ENCODE results near the gene SERPINA1.

The SERPINA1 gene

DNA sequence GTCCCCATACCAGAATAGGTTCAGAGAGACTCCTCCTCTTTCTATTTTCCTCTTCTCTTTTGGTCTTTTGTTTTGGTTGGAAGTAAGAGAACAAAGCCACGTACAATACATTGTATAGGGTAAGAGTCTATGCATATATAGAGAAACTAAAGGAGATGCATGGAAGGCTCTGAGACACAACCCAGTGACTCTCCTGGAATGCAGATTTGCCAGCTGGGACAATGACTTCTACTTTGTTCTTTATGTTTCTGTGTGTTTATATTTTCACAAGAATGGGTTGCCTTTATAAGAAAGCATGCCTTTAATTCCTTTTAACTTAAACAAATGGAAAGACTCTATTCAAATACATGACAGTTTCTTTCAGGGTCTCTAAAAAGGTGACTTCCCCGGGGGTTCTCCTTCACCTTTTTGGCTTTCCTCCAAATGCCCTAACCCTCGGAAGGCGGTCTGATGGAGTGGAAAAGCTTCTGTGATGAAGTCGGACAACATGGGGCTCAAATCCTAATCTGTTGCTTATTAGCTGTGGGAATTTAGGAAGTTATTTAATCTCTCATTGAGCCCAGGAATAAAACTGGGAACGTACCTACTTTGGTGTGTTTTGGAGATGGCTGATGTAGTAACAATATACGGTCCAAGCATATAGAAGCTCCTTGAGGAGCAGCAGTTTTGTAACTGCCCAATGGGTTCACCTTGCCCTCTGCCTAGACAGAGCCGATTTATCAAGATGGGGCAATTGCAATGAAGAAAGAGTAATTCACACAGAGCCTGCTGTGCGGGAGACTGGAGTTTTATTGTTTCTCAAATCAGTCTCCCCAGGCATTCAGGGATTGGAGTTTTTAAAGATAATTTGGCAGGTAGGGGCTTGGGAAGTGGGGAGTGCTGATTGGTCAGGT is 9.1 kb upstream of the SERPINA1 start:
- no peak for DNase-seq (ENCODE audit: low read depth)

DNA sequence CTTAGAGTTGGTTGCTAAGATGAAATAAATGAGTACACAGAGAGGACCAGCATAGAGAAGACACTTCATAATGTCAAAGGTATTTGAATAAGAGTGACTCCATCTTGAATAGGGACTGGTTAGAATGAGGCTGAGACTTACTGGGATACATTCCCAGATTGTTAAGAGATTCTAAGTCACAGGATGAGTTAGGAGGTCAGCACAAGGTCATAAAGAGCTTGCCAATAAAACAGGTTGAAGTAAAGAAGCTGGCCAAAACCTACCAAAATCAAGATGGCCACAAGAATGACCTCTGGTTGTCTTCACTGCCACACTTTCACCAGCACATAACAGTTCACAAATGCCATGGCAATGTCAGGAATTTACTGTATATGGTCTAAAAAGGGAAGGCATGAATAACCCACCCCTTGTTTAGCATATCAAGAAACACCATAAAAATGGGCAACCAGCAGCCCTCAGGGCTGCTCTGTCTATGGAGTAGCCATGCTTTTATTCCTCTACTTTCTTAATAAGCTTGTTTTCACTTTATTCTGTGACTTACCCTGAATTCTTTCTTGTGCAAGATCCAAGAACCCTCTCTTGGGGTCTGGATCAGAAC is 8.3 kb upstream of the SERPINA1 start:
- no peak for DNase-seq (ENCODE audit: low read depth)

- no peak for DNase-seq (ENCODE audit: low read depth)
These were observed 7.6 kb upstream of the SERPINA1 start for GRCh38 chr14:94395888-94396574.

DNA sequence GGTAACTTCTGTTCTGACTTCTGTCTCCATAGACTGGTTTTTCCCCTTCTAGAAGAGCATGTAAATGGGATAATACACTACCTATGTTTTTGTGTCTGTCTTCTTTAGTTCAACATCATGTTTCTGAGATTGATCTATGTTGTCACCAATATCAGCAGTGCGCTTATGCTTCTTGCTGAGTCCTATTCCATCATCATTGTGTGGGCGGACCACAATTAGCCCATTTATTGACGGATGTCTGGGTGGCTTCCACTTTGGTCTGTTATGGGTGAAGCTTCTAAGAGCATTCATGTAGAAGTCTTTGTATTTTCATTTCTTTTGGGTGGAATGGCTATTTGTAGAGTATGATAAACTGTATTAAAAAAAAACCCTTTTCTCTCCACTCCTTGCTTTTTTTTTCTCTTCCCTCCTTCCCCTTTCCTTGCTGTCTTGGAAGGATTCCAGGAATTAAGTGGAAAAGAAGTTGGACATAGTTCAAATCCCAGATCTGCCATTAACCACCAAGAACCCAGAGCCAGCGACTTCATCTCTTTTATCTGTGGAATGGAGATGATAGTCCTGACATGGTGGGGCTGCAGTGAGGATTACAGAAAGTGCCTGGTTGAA is 7.0 kb upstream of the SERPINA1 start:
- no peak for DNase-seq (ENCODE audit: low read depth)

- no peak for DNase-seq (ENCODE audit: low read depth)
These were observed 6.3 kb upstream of the SERPINA1 start for GRCh38 chr14:94394581-94395207.

GRCh38 chr14:94394025-94394493 is 5.7 kb upstream of the SERPINA1 start:
- DNase-seq (ENCODE audit: low read depth): no peak

DNA sequence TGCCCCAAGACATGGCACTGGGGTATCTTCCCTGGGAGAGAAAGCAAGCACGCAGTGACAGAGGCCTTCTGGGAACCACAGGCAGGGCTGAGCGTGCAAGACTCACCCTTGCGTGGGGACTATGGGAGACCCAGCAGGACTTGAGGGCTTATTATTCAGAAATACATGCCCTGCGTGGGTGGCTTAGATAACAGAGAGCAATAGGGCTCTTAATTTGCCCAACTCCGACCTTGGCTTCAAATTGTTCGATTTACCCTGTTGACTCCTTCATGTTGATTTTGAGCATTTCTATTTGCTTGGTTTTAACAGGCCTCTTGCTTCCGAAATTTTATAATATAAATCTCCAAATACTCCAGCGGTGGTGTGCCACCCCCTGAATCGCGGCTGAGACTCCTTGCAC is 5.1 kb upstream of the SERPINA1 start:
- no peak for DNase-seq (ENCODE audit: low read depth)

DNA sequence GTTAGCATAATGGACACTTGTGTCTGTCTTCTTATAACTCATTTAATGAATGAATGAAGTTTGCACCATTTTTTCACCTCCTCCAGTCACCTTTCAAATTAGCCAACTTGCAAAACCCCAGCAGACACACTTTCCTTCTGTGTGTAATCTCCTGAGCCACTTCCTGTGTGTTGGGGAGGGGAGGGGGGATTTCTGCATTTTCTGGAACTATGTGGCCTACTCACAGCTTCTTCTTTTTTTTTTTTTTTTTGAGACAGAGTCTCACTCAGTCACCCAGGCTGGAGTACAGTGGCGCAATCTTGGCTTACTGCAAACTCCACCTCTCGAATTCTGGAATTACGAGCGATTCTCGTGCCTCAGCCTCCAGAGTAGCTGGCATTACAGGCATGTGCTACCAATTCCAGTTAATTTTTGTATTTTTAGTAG is 4.1 kb upstream of the SERPINA1 start:
- no peak for DNase-seq (ENCODE audit: low read depth)

GRCh38 chr14:94391281-94391975 is 3.0 kb upstream of the SERPINA1 start:
- no peak for DNase-seq (ENCODE audit: low read depth)

GRCh38 chr14:94390372-94391086 is 2.1 kb upstream of the SERPINA1 start:
- no peak for DNase-seq (ENCODE audit: low read depth)

GRCh38 chr14:94389731-94390371 is 1.4 kb upstream of the SERPINA1 start:
- no peak for DNase-seq (ENCODE audit: low read depth)

GRCh38 chr14:94389104-94389469 is 685 bp upstream of the SERPINA1 start:
- DNase-seq (ENCODE audit: low read depth): no peak

- DNase-seq (ENCODE audit: low read depth): no peak
These were observed 397 bp downstream of the SERPINA1 start for GRCh38 chr14:94388027-94388383.

GRCh38 chr14:94387051-94388026 is 1.1 kb downstream of the SERPINA1 start:
- DNase-seq (ENCODE audit: low read depth): no peak

DNA sequence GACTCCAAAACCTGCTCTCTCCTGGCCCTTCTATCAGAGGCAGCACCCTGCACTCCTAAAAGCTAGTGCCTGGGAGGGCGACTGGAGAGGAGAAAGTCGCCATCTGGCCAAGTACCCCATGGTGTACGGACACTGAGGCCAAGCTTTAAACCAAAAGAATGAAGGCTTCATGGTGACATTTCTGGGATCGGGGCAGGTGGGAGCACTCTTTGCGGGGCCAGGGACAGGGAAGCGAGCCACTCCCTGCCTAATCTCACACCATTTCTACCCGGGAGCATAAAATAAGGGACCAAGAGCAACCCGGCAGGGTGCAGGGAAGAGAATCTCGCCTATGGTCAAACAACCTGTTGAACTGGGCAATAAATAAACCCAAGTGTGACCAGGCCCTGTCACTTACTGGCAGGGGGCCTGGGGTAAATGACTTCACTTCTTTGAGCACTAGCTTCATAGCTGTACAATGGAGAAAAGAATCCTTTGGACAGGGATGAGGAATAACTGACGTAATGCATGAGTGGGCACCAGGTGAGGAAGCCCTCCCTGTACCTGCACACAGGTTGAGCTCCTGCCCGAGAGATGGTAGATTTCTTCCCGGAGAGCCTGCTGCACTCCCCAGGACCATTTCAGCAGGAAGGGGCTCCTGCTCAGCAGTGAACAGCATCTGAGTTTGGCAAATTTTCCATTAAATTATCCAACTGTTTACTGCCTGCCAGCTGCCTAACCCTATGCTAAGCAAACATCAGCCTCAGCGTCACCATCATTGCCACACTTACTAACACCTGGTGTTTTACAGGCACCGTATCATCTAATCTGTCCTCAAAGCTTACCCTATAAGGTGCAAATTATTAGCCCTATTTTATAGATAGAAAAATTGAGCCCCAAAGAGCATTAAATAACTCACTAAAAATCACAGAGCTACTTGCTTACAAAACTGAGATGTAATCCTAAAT is 2.0 kb downstream of the SERPINA1 start:
- no peak for DNase-seq (ENCODE audit: low read depth)

DNA sequence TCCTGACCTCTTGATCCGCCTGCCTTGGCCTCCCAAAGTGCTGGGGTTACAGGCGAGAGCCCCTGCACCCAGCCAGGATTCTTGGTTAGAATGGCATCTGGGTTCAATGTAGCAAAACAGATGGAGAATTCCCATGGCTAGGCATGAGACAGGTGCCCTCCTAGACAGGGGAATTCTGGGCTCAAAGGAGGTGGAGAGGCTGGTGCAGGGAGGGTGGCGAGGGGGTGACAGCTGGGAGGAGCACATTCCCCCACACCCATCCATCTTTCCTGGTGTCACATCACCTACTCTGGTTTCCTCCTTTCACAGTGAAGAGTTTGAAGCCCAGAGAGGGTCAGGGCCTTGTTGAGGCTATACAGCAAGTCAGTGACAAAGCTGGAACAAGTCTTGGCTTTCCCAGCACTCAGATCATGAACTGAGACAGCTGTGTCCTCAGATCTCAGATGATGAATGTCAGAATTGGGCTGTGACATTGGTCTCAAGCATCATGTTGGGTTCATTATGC is 2.8 kb downstream of the SERPINA1 start:
- DNase-seq (ENCODE audit: low read depth): no peak

- no peak for DNase-seq (ENCODE audit: low read depth)
These were observed 4.1 kb downstream of the SERPINA1 start for GRCh38 chr14:94384342-94384741.

GRCh38 chr14:94383777-94384176 is 4.6 kb downstream of the SERPINA1 start:
- no peak for DNase-seq (ENCODE audit: low read depth)
